Common myeloid progenitor, CD34-positive (primary cell): ENCODE measurements around the gene ANKRD13B.
A peak's percentile ranks its signal among the peaks of the same experiment; 100 is the strongest.

Experiments used
- CTCF ChIA-PET: fragments of 350-600 bp; sonication (Branson Sonifier 250); formaldehyde crosslinking; loops from one replicate; lab custom pipeline; 2021; ENCODE audit warnings: antibody characterized with exemption; lab: Charles Lee
- POLR2A ChIA-PET: fragments of 350-600 bp; sonication (Branson Sonifier 250); formaldehyde crosslinking; loops from one replicate; lab custom pipeline; 2021; ENCODE audit warnings: antibody characterized with exemption; lab: Charles Lee
- DNase-seq, 3 donors: peaks; one replicate each; pipeline versions ENCODE4 v3.0.0 to v3.0.0-alpha.2; 2013
- H3K27ac ChIP-seq, 2 experiments: 1 replicate in 1 of 2; 2 replicates in 1 of 2; pipeline ENCODE4 v1.7.0; 2013; ENCODE audit warnings: inconsistent platforms in 2 of 2, low read length in 2 of 2, mild to moderate bottlenecking in 2 of 2, low read depth in 1 of 2, moderate library complexity in 1 of 2; ENCODE audit not compliant: severe bottlenecking in 2 of 2, insufficient read depth in 1 of 2, poor library complexity in 1 of 2
- H3K27me3 ChIP-seq, 5 experiments: replicated peaks in 2 of 5; 1 replicate in 3 of 5; 2 replicates in 2 of 5; pipeline versions ENCODE4 v1.6.1 to v1.7.0; 2013; ENCODE audit warnings: low read length in 4 of 5, mild to moderate bottlenecking in 2 of 5, moderate library complexity in 2 of 5, inconsistent platforms in 1 of 5; ENCODE audit not compliant: insufficient read depth in 5 of 5, control insufficient read depth in 4 of 5
- H3K36me3 ChIP-seq, 4 experiments: 1 replicate in 2 of 4; 2 replicates in 2 of 4; pipeline versions ENCODE4 v1.6.1 to v1.7.0; 2013; ENCODE audit warnings: low read length in 3 of 4, control low read depth in 1 of 4, mild to moderate bottlenecking in 1 of 4; ENCODE audit not compliant: control insufficient read depth in 4 of 4, insufficient read depth in 4 of 4
- H3K4me1 ChIP-seq, 4 experiments: 1 replicate in 3 of 4; 2 replicates in 1 of 4; pipeline versions ENCODE4 v1.6.1 to v1.7.1; 2013; ENCODE audit warnings: low read length in 3 of 4, mild to moderate bottlenecking in 3 of 4, control low read depth in 1 of 4, inconsistent platforms in 1 of 4, moderate library complexity in 1 of 4; ENCODE audit not compliant: control insufficient read depth in 4 of 4, insufficient read depth in 4 of 4; ENCODE audit errors: control extremely low read depth in 1 of 4
- H3K4me3 ChIP-seq, 7 experiments: 1 replicate in 4 of 7; 2 replicates in 3 of 7; pipeline versions ENCODE4 v1.5.1 to v1.7.0; 2013; ENCODE audit warnings: mild to moderate bottlenecking in 7 of 7, low read length in 6 of 7, moderate library complexity in 6 of 7, inconsistent platforms in 2 of 7, low read depth in 2 of 7, control low read depth in 1 of 7; ENCODE audit not compliant: insufficient read depth in 4 of 7, control insufficient read depth in 1 of 7; ENCODE audit errors: extremely low read depth in 1 of 7
- H3K9me3 ChIP-seq, 5 experiments: 1 replicate in 4 of 5; 2 replicates in 1 of 5; pipeline versions ENCODE4 v1.6.1 to v1.7.1; 2013; ENCODE audit warnings: low read length in 4 of 5, mild to moderate bottlenecking in 2 of 5, inconsistent platforms in 1 of 5, low read depth in 1 of 5, moderate library complexity in 1 of 5; ENCODE audit not compliant: control insufficient read depth in 4 of 5, insufficient read depth in 2 of 5; ENCODE audit errors: control extremely low read depth in 1 of 5
- WGBS: methylation state at CpG from one replicate; pipeline ENCODE4 v1.1.5; 2013; ENCODE audit not compliant: insufficient coverage; 5-methylcytosine and 5-hydroxymethylcytosine counted together

The ANKRD13B gene

DNA sequence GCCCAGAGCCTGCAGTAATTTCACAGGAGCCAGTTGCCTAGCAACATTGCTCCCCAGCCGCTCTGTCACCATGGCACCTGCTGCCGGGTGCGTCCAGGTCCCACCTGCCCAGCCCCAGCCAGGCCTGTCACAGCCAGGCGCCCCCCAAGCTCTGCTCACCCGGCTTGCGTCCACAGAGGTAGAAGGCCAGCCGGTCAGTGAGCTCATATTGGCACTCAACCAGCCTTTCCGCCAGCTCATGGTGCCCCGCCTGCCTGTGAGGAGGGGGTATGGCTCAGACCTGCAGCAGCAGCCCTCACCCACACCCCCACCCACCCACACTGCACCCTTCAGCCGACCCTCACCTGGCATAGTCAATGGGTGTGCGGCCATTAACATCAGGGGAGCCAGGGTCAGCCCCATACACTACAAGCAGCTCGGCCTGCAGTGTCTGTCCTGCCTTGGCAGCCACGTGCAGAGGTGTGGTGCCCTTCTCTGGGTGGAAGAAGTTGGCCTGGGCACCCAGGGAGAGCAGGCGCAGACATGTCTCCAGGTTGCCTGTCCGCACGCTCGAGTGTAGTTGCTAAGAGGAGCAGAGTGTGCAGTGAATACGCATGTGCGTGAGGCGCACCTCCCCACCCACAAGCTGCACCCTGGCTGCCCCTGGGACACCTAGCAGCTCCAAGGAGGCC, 11.2 kb upstream of the ANKRD13B start:
- H3K9me3 ChIP-seq = no peaks in the 10 kb centered on the region
- H3K36me3 ChIP-seq = peaks cover 3 to 65% (median 38%) of the 10 kb centered on the region in 4 experiments
- H3K27me3 ChIP-seq = no peaks in the 10 kb centered on the region
- H3K27ac ChIP-seq = no peak overlapping the region
- DNase-seq = no peak
- CTCF ChIA-PET = interaction anchor here (0.7 to 15.9 kb wide), 12 partner anchors 9 to 439 kb away, joined by 3 to 179 read pairs (median 5); partner anchors contain the start of genes ABHD15, ANKRD13B and TP53I13
- no peak overlapping the region for H3K4me3 ChIP-seq
- WGBS = 95% methylated on average over 13 of the region's 20 CpGs
- POLR2A ChIA-PET = interaction anchor here (0.9 kb wide), 1 partner anchor 34 kb away, joined by 3 read pairs; no protein-coding TSS in a partner anchor
- H3K4me1 ChIP-seq = peaks cover 0 to 32% (median 25%) of the 10 kb centered on the region in 4 experiments

GRCh38 chr17:29582254-29582765, 10.6 kb upstream of the ANKRD13B start:
- Histone ChIP-seq H3K27ac (no peak overlapping the region), H3K4me1 (peaks cover 0 to 38% (median 31%) of the 10 kb centered on the region in 4 experiments), H3K27me3 (no peaks in the 10 kb centered on the region), H3K9me3 (no peaks in the 10 kb centered on the region), H3K4me3 (no peak overlapping the region), H3K36me3 (peaks cover 3 to 59% (median 33%) of the 10 kb centered on the region in 4 experiments)
- WGBS = 93% methylated on average over 9 of the region's 10 CpGs
- no peak for DNase-seq
- ChIA-PET CTCF (interaction anchor here (1.2 to 15.9 kb wide), 7 partner anchors 10 to 73 kb away, joined by 3 to 179 read pairs (median 7); partner anchors contain the start of genes ABHD15, ANKRD13B and TP53I13), POLR2A (no interaction called here)

DNA sequence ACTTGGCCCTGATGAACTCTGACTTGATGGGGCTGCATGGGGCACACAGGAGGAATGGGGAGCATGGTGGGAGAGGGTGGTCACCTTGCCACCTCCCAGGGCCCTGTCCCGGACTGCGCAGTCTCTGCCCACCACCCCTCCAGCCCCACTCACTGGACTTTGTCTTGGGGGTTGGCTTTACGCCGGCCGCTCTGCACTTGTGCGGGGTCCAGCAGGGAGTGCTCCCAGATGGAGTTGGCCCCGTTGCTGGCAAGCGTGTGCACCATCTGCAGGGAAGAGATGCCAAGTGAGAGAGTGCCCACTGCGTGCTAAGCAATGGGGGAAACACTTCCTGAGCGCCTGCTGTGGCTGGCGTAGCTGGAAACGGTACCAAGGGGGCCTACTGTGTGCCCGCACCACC, 10.2 kb upstream of the ANKRD13B start:
- CTCF ChIA-PET = interaction anchor here (1.6 to 15.9 kb wide), 4 partner anchors 10 to 72 kb away, joined by 3 to 179 read pairs (median 72); partner anchors contain the start of genes ABHD15, ANKRD13B and TP53I13
- H3K27me3 ChIP-seq = no peaks in the 10 kb centered on the region
- no peaks in the 10 kb centered on the region for H3K9me3 ChIP-seq
- POLR2A ChIA-PET = no interaction called here
- no peak overlapping the region for H3K4me3 ChIP-seq
- peaks cover 0 to 43% (median 36%) of the 10 kb centered on the region in 4 experiments for H3K4me1 ChIP-seq
- H3K27ac ChIP-seq = no peak overlapping the region
- WGBS = 95% methylated on average over 10 of the region's 13 CpGs
- DNase-seq = no peak
- peaks cover 3 to 54% (median 30%) of the 10 kb centered on the region in 4 experiments for H3K36me3 ChIP-seq

DNA sequence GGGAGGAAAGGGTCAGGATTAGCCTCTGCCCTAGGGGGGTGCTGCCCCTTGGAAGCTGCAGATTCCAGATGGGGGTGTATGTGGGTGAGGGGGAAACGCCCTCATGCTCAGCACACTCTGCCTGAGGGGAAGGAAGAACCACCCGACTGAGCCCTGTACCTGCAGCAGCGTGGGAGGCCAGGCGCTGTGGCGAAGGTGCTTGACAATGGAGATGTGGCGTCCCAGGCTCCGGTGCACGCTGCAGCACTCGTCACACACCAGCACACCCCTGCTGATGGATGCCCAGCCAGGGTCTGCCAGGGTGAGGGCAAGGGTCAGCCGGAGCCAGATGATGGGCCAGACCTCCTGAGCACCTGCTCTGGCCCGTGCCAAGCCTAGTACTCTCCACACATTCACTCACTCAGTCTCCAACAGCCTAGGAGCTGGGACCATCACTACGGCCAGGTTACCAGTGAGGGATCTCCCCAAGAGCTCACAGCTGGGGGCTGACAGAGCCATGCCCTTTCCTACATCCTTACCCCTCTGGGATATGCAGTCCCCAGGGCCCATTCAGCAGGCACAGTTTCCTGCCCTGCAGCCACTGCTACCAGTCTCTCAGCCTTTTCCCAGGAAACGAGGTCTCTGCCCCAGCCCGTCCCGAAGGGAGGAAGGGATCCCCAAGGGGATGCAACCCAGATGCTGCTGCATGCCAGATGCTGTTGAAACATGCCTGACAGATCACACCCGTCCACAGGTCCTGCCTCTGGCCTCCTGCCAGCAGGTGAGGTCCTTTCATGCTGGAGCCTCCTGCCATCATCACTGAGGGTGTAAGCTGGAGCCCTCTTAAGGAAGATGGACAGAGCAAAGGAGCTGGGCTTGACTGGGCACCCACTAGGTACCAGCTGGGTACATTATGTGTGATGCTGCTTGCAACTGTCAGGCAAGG, 9.3 kb upstream of the ANKRD13B start:
- CTCF ChIA-PET = interaction anchor here (1.0 to 15.9 kb wide), 6 partner anchors 9 to 71 kb away, joined by 3 to 179 read pairs (median 5); partner anchors contain the start of genes ABHD15, ANKRD13B and TP53I13
- Histone ChIP-seq H3K4me3 (no peak overlapping the region), H3K36me3 (peaks cover 3 to 46% (median 22%) of the 10 kb centered on the region in 4 experiments), H3K9me3 (no peaks in the 10 kb centered on the region), H3K27me3 (no peaks in the 10 kb centered on the region), H3K27ac (no peak overlapping the region), H3K4me1 (peaks cover 0 to 51% (median 44%) of the 10 kb centered on the region in 4 experiments)
- no peak for DNase-seq
- POLR2A ChIA-PET = no interaction called here
- WGBS = 90% methylated on average over 16 of the region's 16 CpGs

DNA sequence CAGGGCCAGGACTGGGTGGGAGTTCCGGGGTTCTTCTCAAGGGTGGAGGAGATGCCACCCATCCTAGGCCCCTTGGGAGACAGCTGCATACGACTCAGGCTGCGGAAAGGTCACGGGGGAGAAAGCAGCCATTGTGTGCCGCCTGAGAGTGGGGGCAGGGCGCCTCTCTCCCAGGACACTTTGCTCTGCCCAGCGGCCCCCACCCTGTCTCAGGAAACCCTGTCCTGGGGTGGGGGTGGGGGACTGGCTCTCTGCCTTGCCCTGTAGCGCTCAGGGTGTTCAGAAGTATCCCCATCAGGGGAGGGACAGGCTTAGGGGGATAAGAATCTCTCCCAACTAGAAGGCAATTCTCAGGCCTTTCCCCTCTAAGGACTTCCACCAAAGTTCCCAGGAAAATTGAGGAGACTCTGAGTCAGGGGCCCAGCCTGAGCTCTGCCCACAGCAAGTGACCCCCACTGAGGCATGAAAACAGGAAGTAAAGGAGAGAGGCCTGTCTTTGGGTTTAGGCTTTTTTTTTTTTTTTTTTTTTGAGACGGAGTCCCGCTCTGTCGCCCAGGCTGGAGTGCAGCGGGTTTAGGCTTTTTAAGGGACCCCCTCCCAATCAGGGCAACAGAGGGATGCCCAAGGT, 8.4 kb upstream of the ANKRD13B start:
- CTCF ChIA-PET = interaction anchor here (0.6 to 15.9 kb wide), 7 partner anchors 9 to 714 kb away, joined by 3 to 179 read pairs (median 7); partner anchors contain the start of genes ABHD15, ANKRD13B and TP53I13
- WGBS = 84% methylated on average over 8 of the region's 12 CpGs
- H3K4me1 ChIP-seq = peaks cover 0 to 54% (median 47%) of the 10 kb centered on the region in 4 experiments
- DNase-seq = no peak
- no peaks in the 10 kb centered on the region for H3K9me3 ChIP-seq
- no peak overlapping the region for H3K27ac ChIP-seq
- POLR2A ChIA-PET = no interaction called here
- peaks cover 3 to 38% (median 18%) of the 10 kb centered on the region in 4 experiments for H3K36me3 ChIP-seq
- peak overlapping the region in 3 of 7 experiments; percentile 4 to 54 (median 31) for H3K4me3 ChIP-seq
- no peaks in the 10 kb centered on the region for H3K27me3 ChIP-seq

DNA sequence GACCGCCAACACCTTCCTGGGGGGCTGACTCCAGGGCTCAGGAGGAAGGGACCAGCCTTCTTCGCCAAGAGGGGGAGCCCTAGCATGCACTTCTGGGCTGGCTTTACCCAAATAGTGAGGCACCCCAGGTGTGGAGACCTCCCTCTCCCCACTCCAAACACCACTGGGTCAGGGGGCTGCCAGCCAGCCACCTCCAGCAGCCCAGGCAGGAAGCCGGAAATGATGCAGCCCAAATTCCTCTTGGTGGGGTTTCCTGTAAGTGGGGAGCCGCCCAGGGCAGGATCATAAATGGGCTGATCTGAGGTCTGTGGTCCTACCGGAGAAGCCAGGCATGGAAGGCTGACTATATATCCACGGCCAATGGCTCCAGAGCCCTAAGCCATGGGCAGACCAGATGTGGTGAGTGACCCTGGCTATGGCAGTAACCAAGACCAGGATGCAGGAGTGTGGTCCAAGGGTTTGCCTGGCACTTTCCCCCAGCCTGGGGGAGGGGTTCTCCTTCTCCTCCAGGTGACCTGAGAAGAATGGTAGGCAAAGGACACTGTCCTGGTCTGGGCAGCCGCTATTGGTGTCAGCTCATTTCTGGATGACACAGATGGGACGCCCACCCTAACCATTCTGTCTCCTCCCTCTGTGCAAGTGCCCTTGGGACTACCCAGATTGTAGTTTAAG, 7.7 kb upstream of the ANKRD13B start:
- CTCF ChIA-PET = interaction anchor here (1.0 to 15.9 kb wide), 7 partner anchors 9 to 36 kb away, joined by 3 to 179 read pairs (median 7); partner anchors contain the start of genes ABHD15, ANKRD13B and TP53I13
- WGBS = 31% methylated on average over 6 of the region's 8 CpGs
- POLR2A ChIA-PET = interaction anchor here (0.6 kb wide), 1 partner anchor 526 kb away, joined by 3 read pairs; no protein-coding TSS in a partner anchor
- no peaks in the 10 kb centered on the region for H3K9me3 ChIP-seq
- no peak overlapping the region for H3K27ac ChIP-seq
- DNase-seq = peak in 2 of 3 donors; percentile 38 to 40
- H3K27me3 ChIP-seq = no peaks in the 10 kb centered on the region
- H3K4me3 ChIP-seq = peak overlapping the region in 4 of 7 experiments; percentile 1 to 54 (median 18)
- H3K4me1 ChIP-seq = peaks cover 2 to 60% (median 53%) of the 10 kb centered on the region in 4 experiments
- H3K36me3 ChIP-seq = peaks cover 3 to 31% (median 17%) of the 10 kb centered on the region in 4 experiments
